Stimulated activated CD4-positive, alpha-beta T cell treated with anti-CD3 and anti-CD28 coated beads, Interleukin-1b, Interleukin-23, amount 100 ng/mL, for 24 hours (primary cell): ENCODE measurements around the gene NKIRAS2.
A peak's percentile ranks its signal among the peaks of the same experiment; 100 is the strongest.

Experiments used
- DNase-seq, 4 experiments: peaks; one replicate each; pipeline ENCODE4 v3.0.0-alpha.2; 2020; ENCODE audit warnings: low read depth in 4 of 4, low spot score in 1 of 4

The NKIRAS2 gene

DNA sequence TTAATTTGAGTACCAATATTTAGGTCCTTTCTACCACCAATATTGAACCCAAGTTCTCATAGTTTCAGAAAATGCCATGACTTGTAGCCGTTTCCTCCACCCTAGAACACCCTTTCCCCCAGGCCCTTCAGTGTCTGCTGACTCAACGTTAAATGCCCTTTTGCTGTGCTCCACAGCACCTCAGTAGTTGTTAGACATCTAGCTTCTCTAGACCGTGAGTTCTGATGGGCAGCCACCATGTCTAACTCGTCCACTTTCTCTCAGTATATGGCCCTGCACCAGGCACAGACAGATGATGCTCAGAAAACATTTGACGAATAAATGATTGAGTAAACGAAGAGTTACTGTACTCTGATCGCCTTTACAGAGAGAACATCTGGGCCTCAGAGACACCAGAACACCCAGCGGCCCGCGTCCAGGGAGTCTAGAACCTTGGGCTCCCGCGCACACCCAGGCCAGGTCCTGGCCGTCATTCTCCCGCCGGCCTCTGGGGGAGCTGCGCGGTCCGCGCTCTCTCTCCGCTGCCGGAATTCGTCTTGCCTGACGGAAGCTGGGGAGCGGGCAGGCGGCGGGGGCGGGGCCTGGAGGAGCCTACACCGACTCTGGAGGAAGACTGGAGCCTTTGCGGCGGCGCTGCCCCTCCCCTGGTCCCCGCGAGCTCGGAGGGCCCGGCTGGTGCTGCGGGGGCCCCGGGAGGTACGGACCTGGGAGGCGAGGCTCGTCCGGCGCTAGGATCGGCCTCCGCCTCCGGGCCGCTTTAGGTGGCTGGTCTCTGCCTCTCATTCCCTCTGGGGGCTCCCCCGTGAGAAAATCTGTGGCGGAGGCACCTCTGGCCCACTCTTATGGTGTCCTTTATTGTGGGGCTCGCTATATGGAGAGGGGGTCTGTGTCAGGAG, at the start of gene NKIRAS2:
TSS of gene NKIRAS2 (plus strand) at position 582 of the 896 bp plus-strand sequence. CDS start 1,488 bp downstream, outside the sequence.
- peak; percentile 88 to 95 (median 92) for DNase-seq

DNA sequence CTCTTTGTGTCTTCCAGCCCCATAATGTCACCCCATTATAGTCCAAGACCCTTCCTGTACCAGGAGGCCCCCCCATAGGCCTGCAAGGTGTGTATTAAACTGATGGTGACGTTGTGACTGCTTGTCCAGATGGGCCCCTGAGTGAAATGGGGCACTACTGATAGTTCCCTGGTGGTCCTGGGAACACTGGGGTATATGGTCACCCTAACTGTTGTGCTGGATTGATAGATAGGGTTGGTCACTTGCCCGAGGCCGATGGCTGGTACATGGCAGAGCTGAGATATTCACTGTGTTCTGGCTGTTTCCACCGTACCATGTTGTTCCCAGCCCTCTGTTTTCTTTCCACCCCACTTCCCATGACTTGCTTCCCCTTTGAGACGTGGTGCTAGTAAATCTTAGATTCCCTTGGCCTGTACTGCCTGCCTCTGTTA, 49.0 kb upstream of the NKIRAS2 start:
- DNase-seq = no peak

DNA sequence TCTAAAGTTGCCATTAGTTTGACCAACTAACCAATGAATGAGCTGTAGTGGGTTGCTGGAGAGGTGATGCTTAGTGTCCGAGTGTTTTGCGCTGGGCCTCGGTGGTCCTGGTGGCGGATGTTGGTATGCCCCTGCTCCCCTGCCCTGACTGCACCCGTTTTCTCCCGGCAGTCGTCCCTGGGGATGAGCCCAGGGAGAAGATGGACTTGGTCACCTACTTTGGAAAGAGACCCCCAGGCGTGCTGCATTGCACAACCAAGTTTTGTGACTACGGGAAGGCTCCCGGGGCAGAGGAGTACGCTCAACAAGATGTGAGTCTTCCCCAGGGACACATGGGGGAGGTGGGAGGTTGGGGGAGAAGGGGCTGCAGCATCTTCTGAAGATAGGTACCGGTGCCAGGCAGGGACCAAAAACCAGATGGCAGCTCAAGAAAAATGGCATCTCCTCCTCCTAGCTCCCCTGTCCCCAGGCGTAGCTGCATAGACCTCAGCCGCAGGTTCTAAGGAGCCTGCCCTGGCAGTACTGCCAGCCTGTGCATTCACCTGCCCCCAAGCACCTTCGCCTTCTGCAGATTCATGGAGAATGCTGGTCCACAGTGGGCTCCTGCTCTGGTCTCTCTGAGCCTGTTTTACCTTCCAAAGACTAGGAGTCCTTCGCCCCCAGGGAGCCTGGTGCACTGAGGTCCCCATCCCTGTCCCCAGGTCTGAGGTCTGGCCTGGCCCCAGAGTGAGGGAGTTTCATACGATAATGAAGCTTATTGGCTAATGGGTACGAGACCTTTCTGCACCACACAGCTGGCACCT, 48.0 kb upstream of the NKIRAS2 start:
- DNase-seq = no peak

DNA sequence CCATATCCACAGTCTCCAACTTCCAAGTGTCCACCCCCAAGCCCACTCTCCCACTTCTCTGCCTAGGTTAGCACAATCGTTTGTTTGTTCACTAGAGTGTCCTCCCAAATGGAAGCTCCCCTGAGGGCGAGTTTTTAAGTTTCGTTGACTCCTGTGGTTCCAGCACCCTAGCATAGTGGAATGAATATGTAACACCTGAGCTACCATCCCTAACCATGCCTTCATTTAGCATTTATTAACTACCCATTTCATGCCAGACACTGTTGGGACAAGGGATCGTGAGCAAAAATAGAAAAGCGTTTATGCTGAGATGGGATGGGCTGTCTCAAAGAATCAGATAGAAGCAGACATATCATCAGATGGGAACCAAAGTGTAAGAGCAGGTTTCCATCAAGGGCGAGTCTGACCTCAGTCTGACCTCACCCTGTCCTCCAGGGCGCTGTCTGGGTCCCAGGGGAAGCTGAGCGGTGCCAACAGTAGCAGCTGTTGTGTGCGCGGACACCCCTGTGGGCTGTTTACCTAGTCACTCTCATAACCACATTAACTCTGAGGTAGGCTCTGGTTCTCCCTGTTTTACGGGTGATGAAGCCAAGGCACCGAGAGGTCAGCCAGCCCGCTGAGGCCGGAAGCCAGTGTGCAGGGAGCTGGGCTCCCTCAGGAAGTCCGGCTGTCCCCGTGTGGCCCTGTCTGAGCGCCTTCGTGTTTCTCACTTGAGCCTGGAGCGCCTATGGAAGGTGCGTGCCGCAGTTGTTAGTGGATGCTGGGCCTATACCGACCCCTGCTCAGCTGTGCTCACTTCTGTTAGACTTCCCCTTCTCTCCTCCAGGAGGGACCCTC, 47.1 kb upstream of the NKIRAS2 start:
- no peak for DNase-seq

DNA sequence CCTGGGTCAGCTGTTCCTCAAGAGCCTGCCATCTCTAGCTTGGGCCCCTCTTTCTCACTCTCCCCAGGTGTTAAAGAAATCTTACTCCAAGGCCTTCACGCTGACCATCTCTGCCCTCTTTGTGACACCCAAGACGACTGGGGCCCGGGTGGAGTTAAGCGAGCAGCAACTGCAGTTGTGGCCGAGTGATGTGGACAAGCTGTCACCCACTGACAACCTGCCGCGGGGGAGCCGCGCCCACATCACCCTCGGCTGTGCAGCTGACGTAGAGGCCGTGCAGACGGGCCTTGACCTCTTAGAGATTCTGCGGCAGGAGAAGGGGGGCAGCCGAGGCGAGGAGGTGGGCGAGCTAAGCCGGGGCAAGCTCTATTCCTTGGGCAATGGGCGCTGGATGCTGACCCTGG, 46.5 kb upstream of the NKIRAS2 start:
- DNase-seq = no peak

DNA sequence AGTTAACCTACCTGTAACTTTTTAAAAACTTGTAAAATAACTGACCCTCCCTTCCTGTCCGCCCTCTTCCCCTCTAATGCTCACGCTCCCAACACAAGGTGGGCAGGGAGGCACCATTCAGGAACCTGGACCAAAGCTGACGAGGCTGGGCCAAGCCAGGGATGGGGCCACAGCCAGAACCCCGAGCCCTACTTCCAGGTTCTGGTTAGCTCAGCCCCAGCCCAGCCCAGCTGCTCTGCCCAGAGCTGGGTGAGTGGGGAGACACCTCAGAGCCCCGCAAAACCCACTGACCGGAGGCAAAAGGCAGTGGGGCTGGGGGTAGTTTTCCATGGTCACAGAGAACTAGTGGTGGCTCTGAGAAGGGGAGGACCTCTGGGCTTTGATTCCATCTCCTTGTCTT, 45.9 kb upstream of the NKIRAS2 start:
- DNase-seq = no peak

DNA sequence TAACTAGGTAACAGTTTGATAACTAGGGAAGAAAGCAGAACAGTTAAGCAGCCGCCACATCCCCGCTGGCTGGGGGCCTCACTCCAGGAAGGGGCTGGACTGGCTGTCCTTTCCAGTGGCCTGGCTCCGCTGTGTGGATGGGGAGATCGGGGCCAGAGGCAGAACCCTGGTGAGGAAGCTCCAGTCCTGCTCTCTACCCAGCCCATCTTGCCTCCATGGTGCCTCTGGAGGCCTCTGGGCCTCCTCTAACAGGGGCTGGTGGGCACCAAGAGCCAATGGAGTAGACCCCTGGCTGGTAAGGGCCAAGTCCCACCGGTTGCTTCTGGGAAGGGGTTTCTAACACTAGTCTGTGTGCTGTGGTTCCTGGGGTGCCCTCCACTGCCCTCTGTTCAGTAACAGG, 45.2 kb upstream of the NKIRAS2 start:
- DNase-seq = no peak

DNA sequence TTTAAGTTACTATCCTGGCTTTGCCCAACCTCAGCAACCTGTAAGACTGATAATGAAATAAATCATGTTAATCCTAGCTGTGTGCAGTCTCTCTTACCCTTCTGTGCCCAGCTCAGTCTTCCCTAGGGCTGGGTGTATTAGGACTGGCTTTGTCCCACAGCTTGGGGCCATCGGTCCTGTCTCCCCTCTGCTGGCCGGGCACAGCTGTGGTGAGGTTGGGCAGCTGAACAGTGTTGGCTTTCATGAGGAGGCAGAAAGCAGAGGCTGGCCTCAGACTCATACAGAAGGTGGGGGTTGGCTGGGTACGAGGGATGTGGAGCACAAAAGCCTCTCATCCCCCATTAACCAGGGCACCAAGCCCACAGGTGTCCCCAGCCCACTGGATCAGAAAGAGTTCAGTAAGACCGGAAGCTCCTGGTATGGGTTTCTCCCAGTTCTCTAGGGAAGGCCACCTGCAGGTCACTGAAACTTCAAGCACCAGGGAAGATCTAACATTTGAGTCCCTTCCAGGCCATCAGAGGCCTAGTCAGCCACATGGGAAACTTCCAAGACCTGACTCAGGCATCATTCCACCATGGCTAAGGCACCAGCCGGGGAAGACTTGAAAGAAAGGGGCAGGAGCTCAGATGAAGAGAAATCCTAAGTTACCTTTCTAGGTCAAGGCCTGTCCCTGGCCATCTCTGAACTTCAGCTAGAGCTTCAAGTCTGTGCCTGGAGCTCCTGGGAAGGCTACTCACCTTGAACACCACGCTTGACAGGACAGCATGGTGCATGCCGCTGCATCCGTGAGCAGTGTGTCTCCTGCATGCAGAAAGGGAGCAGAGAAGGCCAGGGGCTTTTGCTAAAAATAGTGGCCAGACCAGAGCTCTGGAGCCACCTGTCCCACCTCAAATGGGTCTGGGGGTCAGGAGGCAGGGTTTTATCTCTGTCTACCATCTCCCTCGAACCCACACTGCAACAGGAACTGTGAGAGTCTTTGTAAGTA, 44.5 kb upstream of the NKIRAS2 start:
- no peak for DNase-seq

DNA sequence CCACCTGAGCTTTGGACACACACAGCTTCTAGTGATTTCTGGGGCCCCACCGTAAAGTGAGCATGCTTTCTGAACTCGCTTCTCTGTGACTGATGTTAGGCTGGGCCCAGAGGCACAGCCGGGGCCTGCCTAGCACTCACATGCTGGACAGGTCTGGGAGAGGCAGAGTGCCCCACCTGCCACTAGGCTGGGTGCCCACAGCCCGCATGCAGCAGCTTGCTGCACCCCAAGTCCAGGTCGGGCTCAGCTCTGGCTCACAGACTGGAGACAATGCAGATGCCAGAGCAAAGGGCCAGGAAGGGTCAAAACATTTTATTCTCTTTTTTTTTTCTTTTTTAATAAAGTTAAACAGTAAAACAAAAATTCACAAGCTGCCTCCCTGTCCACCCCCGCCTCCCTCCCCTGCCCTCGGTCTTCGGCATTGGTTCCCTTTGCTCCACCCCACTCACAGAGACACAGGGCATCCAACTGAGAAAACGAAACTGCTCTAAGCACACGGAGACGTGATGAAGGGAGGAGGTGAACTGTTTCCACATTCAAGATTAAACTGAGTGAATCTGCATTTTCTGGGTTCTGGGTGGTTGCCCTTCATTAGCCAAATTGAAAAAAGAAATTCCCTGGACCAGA, 43.6 kb upstream of the NKIRAS2 start:
- DNase-seq = no peak

DNA sequence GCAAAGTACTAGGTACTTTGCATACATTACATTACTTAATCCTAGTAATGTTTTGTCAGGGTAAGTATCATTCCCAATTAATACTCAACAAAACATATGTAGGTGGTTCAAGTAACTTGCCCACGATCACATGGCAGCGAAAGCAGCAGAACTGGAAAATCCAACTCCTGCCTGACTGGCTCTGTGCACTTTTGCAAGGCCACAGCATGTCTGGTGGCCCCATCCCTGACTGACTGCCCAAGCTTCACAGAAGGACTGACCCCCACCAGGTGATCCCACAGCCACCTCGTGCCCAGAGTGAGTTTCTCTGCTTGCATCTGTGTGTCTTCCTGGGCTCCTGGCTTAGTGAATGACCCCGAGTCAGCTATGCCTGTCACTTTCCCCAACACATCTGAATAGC, 41.9 kb upstream of the NKIRAS2 start:
- DNase-seq = no peak

DNA sequence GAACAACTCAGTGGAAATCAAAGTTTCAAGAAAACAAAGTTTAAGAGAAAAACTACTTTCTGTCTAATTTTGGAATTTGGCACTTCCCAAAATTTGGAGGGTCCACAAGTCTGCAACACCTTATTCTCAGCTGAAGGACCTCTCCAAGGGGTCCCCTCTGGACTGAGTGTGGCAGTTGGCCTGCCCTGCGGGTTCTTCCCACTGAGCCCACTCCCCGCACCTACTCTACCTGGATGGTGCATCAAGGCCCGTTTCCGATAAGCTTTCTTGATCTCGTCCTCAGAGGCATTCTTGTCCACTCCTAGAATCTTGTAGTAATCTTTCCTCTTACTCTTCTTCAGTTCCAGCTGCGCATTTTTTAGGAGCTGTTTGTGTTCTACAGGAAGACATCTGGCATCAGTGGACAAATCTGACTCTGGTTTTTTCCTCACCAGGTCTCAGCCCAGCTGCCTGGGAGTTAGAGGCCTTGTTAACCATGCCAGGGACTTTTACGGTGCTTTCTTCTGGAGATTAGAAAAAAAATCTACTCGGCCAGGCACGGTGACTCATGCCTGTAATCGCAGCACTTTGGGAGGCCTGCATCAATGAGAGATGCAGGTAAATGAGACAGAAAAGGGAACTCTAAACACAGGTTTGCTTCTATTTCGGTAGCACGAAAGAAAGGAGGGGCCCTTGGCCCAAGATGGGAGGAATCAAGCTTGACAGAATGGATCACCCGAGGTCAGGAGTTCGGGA, 37.7 kb upstream of the NKIRAS2 start:
- no peak for DNase-seq

DNA sequence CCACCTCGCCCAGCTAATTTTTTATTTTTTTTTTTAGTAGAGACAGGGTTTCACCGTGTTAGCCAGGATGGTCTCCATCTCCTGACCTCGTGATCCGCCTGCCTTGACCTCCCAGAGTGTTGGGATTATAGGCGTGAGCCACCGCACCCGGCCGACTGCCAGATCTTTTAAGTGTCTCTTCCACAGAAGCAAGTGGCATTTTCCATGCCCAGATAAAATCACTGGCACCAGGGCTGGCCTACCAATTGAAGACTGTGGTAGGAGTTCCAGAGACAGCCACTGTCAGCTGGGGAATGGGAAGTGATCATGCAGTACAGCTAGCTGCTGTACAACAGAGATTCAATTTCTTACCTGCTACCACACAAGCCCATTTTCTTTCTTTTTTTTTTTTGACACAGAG, 35.4 kb upstream of the NKIRAS2 start:
- no peak for DNase-seq

DNA sequence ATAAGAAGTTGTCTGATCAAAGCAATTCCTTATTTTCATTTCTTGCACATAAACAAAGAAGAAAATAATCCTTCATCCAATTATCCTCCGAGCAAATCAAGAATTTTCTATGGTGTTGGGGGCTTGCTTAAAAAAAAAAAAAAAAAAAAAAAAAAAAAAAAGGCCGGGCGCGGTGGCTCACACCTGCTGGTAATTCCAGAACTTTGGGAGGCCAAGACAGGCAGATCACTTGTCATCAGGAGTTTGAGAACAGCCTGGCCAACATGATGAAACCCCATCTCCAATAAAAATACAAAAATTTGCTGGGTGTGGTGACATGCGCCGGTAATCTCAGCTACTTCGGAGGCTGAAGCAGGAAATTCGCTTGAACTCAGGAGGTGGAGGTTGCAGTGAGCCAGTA, 34.0 kb upstream of the NKIRAS2 start:
- DNase-seq = no peak

DNA sequence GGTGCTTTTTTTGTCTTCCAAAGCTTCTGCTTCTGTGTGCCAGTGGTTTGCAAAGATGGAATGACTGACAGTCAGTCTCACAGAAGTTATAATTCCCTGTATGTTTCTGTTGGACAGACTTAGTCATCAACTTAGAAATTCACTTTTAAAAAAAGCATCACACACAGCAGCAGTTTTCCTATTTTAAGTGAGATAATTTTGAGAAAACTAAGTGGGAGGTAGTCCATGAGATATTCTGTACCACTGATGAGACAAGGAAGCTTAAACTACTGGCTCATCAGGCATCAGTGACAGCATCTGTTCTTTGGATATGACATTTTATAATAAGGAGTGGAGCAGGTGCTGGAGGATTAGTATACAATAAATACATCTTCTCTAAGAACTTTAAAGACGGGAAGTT, 33.3 kb upstream of the NKIRAS2 start:
- DNase-seq = no peak

DNA sequence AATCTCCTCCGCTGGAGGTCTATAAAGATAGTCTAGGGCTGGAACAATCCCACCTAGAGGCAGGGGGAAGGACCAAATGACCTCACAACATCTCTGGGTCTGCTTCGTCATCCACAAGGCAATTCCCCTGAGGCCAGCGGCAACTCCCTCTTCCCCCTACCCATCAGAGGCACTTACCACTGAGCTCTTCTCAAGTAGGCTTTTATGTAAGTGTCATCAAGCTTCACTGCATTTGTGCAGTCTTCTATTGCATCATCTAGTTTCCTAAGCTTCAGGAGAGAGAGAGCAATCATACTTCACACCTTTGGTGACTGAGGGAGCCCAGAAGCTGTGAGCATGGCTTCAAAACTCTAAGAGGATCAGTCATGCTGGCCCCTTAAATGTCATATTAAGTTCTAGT, 32.2 kb upstream of the NKIRAS2 start:
- DNase-seq = no peak

DNA sequence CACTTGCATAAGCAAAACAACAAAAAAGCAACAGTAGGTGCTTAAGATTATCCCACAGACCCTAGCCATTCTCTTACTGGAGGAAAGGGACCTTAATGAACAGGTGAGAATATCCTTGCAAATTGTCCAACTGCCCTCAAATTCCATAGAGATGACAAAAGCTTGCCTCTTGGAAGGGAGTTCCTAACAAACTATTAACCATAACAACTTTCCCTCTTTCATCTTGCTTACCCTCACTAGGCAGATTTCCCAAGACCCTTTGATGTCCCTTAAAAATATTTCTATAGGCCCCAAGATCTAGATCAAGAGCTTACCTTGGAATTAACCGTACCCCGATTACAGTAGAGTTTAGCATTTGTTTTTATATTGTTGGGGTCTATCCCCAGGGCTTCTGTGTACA, 31.5 kb upstream of the NKIRAS2 start:
- DNase-seq = no peak

DNA sequence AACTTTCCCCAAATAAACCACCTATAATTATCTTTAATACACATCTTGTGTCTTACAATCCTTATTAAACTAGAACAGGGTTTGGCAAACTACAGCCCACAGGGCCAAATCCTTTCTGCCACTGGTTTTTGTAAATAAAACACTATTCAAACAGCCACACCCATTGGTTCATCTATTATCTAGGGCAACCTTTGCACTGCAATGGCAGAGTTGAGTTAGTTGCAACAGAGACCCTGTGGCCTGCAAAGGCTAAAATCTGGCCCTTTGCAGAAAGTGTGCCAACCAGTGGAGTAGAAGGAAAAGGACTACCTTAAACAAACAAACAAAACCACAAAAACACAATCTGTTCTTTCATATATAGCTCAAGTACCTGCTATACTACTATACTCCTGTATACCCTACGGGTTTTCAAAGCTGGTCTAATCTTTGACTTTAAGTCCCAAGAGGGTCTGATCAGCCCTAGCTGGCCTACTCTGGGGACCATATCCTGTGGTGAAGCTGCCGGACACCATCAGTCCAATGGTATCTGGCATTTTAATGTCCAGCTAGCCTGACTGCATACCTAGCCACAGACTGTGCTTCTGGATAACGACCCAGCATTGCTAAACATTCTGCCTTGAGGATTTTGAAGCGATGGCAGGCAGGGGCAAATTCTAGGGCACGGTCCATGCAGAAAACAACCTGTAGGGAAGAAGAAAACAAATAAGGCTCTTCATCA, 30.0 kb upstream of the NKIRAS2 start:
- DNase-seq = no peak

DNA sequence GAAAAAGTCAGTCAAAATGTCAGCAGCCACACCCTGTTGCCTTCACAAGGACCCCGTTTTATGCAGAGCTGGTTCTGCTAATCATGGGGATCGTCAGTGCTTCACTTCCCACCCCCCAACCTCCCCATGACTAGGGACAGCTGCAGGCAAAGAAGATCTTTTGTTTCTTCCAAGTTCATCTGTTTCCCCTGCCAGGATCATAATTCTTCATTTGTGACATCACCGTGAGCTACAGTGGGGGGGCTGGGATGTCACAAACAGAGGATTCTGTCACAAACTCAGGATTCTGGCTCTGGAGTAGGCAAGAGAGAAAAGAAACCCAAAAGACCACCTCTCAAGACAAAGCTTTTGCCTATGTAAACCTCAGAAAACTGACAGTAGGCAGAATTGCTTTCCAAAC, 27.3 kb upstream of the NKIRAS2 start:
- no peak for DNase-seq

DNA sequence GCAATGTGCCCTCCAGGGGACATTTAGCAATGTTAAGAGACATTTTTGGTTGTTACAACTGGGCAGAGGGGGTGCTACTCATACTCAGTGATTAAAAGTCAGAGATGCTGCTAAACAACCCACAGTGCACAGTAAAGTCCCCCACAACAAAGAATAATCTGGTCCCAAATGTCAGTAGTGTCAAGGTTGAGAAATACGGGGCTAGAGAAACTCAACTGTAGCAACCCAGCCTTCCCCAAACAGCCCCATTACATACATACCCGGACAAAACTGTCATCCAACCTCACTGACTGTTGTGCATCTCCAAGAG, 23.1 kb upstream of the NKIRAS2 start:
- no peak for DNase-seq
